ENCODE measurements around the gene SUGCT.

SUGCT gene

GRCh38 chr7:40457776-40458480 lies 323.1 kb downstream of the SUGCT start:
- TF ChIP-seq CTCF (IDR thresholded peaks at IDR 0.05; ENCODE audit: unreplicated experiment in 3 of 3) = no peak
- no peaks in the 10 kb centered on the region for H3K9me3 Mint-ChIP-seq
- no peaks in the 10 kb centered on the region for H3K27me3 Mint-ChIP-seq (ENCODE audit: low read depth)
- no peaks in the 10 kb centered on the region for H3K36me3 Mint-ChIP-seq (ENCODE audit: low read depth)
- H3K4me1 Mint-ChIP-seq = peaks cover 5% of the 10 kb centered on the region
- H3K4me3 Mint-ChIP-seq = no peak overlapping the region
- H3K27ac Mint-ChIP-seq = no peak overlapping the region

GRCh38 chr7:40463446-40463845 lies 328.6 kb downstream of the SUGCT start:
- Mint-ChIP-seq H3K27me3 (ENCODE audit: low read depth) (no peaks in the 10 kb centered on the region), H3K36me3 (ENCODE audit: low read depth) (no peaks in the 10 kb centered on the region), H3K27ac (peak overlapping the region in 2 of 3 experiments; percentile 4 to 26), H3K4me3 (no peak overlapping the region), H3K4me1 (peaks cover 25% of the 10 kb centered on the region), H3K9me3 (no peaks in the 10 kb centered on the region)
- TF ChIP-seq CTCF (IDR thresholded peaks at IDR 0.05; ENCODE audit: unreplicated experiment in 3 of 3) = no peak

GRCh38 chr7:40468891-40469864 lies 334.4 kb downstream of the SUGCT start:
- no peak for TF ChIP-seq CTCF (IDR thresholded peaks at IDR 0.05; ENCODE audit: unreplicated experiment in 3 of 3)
- Mint-ChIP-seq H3K36me3 (ENCODE audit: low read depth) (no peaks in the 10 kb centered on the region), H3K9me3 (no peaks in the 10 kb centered on the region), H3K4me3 (peak overlapping the region in 2 of 3 experiments; percentile 5), H3K4me1 (peaks cover 32% of the 10 kb centered on the region), H3K27ac (peak overlapping the region; percentile 93 to 95 (median 94)), H3K27me3 (ENCODE audit: low read depth) (no peaks in the 10 kb centered on the region)

GRCh38 chr7:40470091-40470592 lies 335.3 kb downstream of the SUGCT start:
- no peaks in the 10 kb centered on the region for H3K36me3 Mint-ChIP-seq (ENCODE audit: low read depth)
- H3K4me1 Mint-ChIP-seq = peaks cover 32% of the 10 kb centered on the region
- H3K27ac Mint-ChIP-seq = peak overlapping the region; percentile 93 to 95 (median 94)
- H3K4me3 Mint-ChIP-seq = peak overlapping the region in 1 of 3 experiments; percentile 13
- no peaks in the 10 kb centered on the region for H3K9me3 Mint-ChIP-seq
- no peaks in the 10 kb centered on the region for H3K27me3 Mint-ChIP-seq (ENCODE audit: low read depth)
- TF ChIP-seq CTCF (IDR thresholded peaks at IDR 0.05; ENCODE audit: unreplicated experiment in 3 of 3) = no peak

GRCh38 chr7:40470817-40471216 lies 336.0 kb downstream of the SUGCT start:
- Mint-ChIP-seq H3K27me3 (ENCODE audit: low read depth) (no peaks in the 10 kb centered on the region), H3K9me3 (no peaks in the 10 kb centered on the region), H3K4me1 (peaks cover 32% of the 10 kb centered on the region), H3K36me3 (ENCODE audit: low read depth) (no peaks in the 10 kb centered on the region), H3K27ac (peak overlapping the region; percentile 93 to 95 (median 94)), H3K4me3 (peak overlapping the region in 1 of 3 experiments; percentile 13)
- no peak for TF ChIP-seq CTCF (IDR thresholded peaks at IDR 0.05; ENCODE audit: unreplicated experiment in 3 of 3)
